Mammary epithelial cell (primary cell): ENCODE results near the gene INSR.

Experiments used
- EZH2 ChIP-seq: IDR thresholded peaks from 2 replicates; pipeline ENCODE4 v1.6.1; 2012; ENCODE audit warnings: low read length, inconsistent platforms, borderline replicate concordance
- TF ChIP-seq, protein P1 (sequence below), 2 donors: IDR thresholded peaks in 1 of 2; conservative IDR thresholded peaks in 1 of 2; 2 replicates each; pipeline ENCODE4 v1.5.1; 2011 to 2012; ENCODE audit warnings: inconsistent platforms in 2 of 2, low read length in 2 of 2, mild to moderate bottlenecking in 2 of 2, control low read depth in 1 of 2, low read depth in 1 of 2; ENCODE audit not compliant: insufficient read depth in 1 of 2; ENCODE audit errors: extremely low read depth in 1 of 2

DNA sequence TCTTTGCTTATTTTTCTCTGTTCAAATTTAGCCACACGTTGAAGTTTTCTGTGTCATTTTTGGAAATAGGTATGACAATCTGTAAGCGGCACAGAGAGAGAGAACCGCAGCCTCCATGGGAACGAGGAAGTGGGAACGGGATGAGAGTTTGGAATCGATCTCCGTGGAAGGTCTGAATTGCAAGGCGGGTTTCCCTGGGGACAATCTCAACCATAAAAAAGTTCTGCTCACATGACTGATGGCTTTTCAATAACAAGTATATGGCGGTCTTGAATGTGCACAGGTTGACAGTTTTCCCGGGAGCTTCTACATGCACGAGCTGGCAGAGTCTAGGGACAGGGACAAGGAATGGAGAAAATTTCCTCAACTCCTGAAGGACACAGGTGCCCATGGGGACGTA is 90.9 kb downstream of the INSR start:
- TF ChIP-seq, protein P1, sequence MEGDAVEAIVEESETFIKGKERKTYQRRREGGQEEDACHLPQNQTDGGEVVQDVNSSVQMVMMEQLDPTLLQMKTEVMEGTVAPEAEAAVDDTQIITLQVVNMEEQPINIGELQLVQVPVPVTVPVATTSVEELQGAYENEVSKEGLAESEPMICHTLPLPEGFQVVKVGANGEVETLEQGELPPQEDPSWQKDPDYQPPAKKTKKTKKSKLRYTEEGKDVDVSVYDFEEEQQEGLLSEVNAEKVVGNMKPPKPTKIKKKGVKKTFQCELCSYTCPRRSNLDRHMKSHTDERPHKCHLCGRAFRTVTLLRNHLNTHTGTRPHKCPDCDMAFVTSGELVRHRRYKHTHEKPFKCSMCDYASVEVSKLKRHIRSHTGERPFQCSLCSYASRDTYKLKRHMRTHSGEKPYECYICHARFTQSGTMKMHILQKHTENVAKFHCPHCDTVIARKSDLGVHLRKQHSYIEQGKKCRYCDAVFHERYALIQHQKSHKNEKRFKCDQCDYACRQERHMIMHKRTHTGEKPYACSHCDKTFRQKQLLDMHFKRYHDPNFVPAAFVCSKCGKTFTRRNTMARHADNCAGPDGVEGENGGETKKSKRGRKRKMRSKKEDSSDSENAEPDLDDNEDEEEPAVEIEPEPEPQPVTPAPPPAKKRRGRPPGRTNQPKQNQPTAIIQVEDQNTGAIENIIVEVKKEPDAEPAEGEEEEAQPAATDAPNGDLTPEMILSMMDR (conservative IDR thresholded peaks at IDR 0.05 in 1 of 2, IDR thresholded peaks at IDR 0.05 in 1 of 2; ENCODE audit: extremely low read depth in 1 of 2, insufficient read depth in 1 of 2, low read depth in 1 of 2, low read length in 2 of 2), result no peak
- TF ChIP-seq EZH2, result no peak
